Endothelial cell of umbilical vein (primary cell): Measurements from ENCODE around the gene IER5. TPM values are rescaled to one million over a fixed set of nuclear protein-coding genes. Genes with fewer than 3 reads are reported as not detected.

ENCODE experiments used
- BruUV-seq: library from RNA; stranded (reverse); fragments of 400-500 nt; replicated peaks from 2 replicates; lab custom pipeline; 2021; lab: Mats Ljungman, UMichigan
- CTCF ChIA-PET: fragments of 300-600, 350-600 bp; sonication (Branson Sonifier 250); formaldehyde crosslinking; loops from one replicate; lab custom pipeline; 2021; ENCODE audit warnings: antibody characterized with exemption, inconsistent platforms; lab: Charles Lee
- POLR2A ChIA-PET: fragments of 300-600, 350-600 bp; sonication (Branson Sonifier 250); formaldehyde crosslinking; loops from one replicate; lab custom pipeline; 2021; ENCODE audit warnings: antibody characterized with exemption, inconsistent platforms; lab: Charles Lee
- DNase-seq: peaks from one replicate; pipeline ENCODE4 v3.0.0-alpha.2; 2011; ENCODE audit warnings: low read depth, low spot score
- FAIRE-seq: peaks from 2 replicates; lab custom pipeline; 2011; peaks lifted over from hg19 to GRCh38; lab: Jason Lieb, UNC
- H2AFZ ChIP-seq: 2 replicates; pipeline ENCODE4 v1.6.0; 2012; ENCODE audit warnings: low read depth, low read length, control low read depth, inconsistent platforms
- H3K27ac ChIP-seq: 2 replicates; pipeline ENCODE4 v1.5.1; 2011; ENCODE audit warnings: low read depth, mild to moderate bottlenecking, control low read depth, low read length, moderate library complexity; ENCODE audit not compliant: insufficient read depth
- H3K27me3 ChIP-seq, 2 experiments: 2 replicates each; pipeline versions ENCODE4 v1.6.0 to v1.6.1; 2011; ENCODE audit warnings: low read length in 2 of 2, mixed read lengths in 1 of 2; ENCODE audit not compliant: control insufficient read depth in 2 of 2, insufficient read depth in 2 of 2
- H3K36me3 ChIP-seq, 2 experiments: 2 replicates in 1 of 2; 3 replicates in 1 of 2; pipeline ENCODE4 v1.5.1; 2011; ENCODE audit warnings: low read length in 2 of 2, mild to moderate bottlenecking in 1 of 2, moderate library complexity in 1 of 2; ENCODE audit not compliant: control insufficient read depth in 2 of 2, insufficient read depth in 2 of 2; ENCODE audit errors: extremely low read depth in 1 of 2
- H3K4me1 ChIP-seq: 3 replicates; pipeline ENCODE4 v1.5.1; 2011; ENCODE audit warnings: mild to moderate bottlenecking, low read length; ENCODE audit not compliant: control insufficient read depth, insufficient read depth; ENCODE audit errors: extremely low read depth
- H3K4me2 ChIP-seq: 2 replicates; pipeline ENCODE4 v1.6.1; 2011; ENCODE audit warnings: low read length, control low read depth, mixed read lengths; ENCODE audit not compliant: insufficient read depth
- H3K4me3 ChIP-seq, 3 experiments: fragments of 200-600 bp in 1 of 3; sonication (generic), shearing (Covaris generic) in 1 of 3; replicated peaks in 1 of 3; 2 replicates each; pipeline ENCODE4 v1.5.1; 2011 to 2016; ENCODE audit warnings: control low read depth in 3 of 3, low read length in 3 of 3, mild to moderate bottlenecking in 2 of 3, inconsistent platforms in 1 of 3, low read depth in 1 of 3, moderate library complexity in 1 of 3; ENCODE audit not compliant: insufficient read depth in 1 of 3
- H3K79me2 ChIP-seq: 2 replicates; pipeline ENCODE4 v1.6.0; 2012; ENCODE audit warnings: low read length, inconsistent platforms; ENCODE audit not compliant: control insufficient read depth, insufficient read depth
- H3K9ac ChIP-seq: replicated peaks from 2 replicates; pipeline ENCODE3; 2011; ENCODE audit warnings: low read length, control low read depth; ENCODE audit not compliant: insufficient read depth; ENCODE audit errors: extremely low read depth
- H3K9me1 ChIP-seq: replicated peaks from 3 replicates; pipeline ENCODE4 v1.6.0; 2011; ENCODE audit warnings: mild to moderate bottlenecking, low read length; ENCODE audit not compliant: control insufficient read depth, insufficient read depth; ENCODE audit errors: extremely low read depth
- H3K9me3 ChIP-seq: replicated peaks from 2 replicates; pipeline ENCODE4 v1.5.1; 2012; ENCODE audit warnings: low read length, inconsistent platforms; ENCODE audit not compliant: control insufficient read depth, insufficient read depth
- H4K20me1 ChIP-seq: replicated peaks from 2 replicates; pipeline ENCODE3; 2011; ENCODE audit warnings: mild to moderate bottlenecking, low read length; ENCODE audit not compliant: control insufficient read depth, insufficient read depth; ENCODE audit errors: extremely low read depth
- EZH2 ChIP-seq: IDR thresholded peaks from 2 replicates; pipeline ENCODE4 v1.6.1; 2012; ENCODE audit warnings: borderline replicate concordance, low read depth, mild to moderate bottlenecking, moderate library complexity, low read length, inconsistent platforms; ENCODE audit not compliant: severe bottlenecking
- FOS ChIP-seq: IDR thresholded peaks from 2 replicates; pipeline ENCODE4 v1.6.1; 2011; ENCODE audit warnings: mild to moderate bottlenecking, low read length, moderate library complexity, borderline replicate concordance; ENCODE audit not compliant: insufficient read depth
- GATA2 ChIP-seq: IDR thresholded peaks from 2 replicates; pipeline ENCODE4 v1.7.0; 2011; ENCODE audit warnings: low read depth, mild to moderate bottlenecking, moderate library complexity, mixed read lengths, low read length; ENCODE audit not compliant: insufficient read length, insufficient read depth
- JUN ChIP-seq: IDR thresholded peaks from 2 replicates; pipeline ENCODE4 v1.6.1; 2011; ENCODE audit warnings: borderline replicate concordance, low read depth; ENCODE audit not compliant: insufficient read length, insufficient read depth
- POLR2A ChIP-seq: IDR thresholded peaks from 2 replicates; pipeline ENCODE4 v1.6.1; 2012; ENCODE audit warnings: low read depth, mild to moderate bottlenecking, control low read depth, low read length
- dilution Hi-C: fragments of 300-500 bp; cut with MboI; formaldehyde crosslinking; loops from one replicate; pipeline ENCODE4 v1.15.0; 2019; ENCODE audit warnings: low sequenced_read_pairs; ENCODE audit not compliant: extremely low pct_ligation_motif_present
- intact Hi-C: fragments of 100-400 bp; cut with micrococcal nuclease; formaldehyde crosslinking; loops from one replicate; pipeline ENCODE4 v1.10.0; 2022
- polyA plus RNA-seq, 4 experiments: library from polyadenylated mRNA; depleted of rRNA in 3 of 4; stranded (reverse) in 3 of 4; unstranded in 1 of 4; fragments of >200 nt; gene quantifications; 2 replicates each; pipeline versions ENCODE4 v1.2.1 to v1.2.3, GENCODE V29; 2011 to 2012; ENCODE audit warnings: missing spikeins in 1 of 4
- total RNA-seq: library from RNA; stranded (reverse); gene quantifications from 2 replicates; pipeline ENCODE4 v1.2.3, GENCODE V29; 2021
- TF ChIP-seq, protein P1 (sequence below): IDR thresholded peaks from 2 replicates; pipeline ENCODE4 v1.6.1; 2011; ENCODE audit not compliant: insufficient read depth, insufficient read length
- TF ChIP-seq, protein P2 (sequence below), 2 donors: IDR thresholded peaks; 1 replicate in 1 of 2; 2 replicates in 1 of 2; pipeline ENCODE4 v1.5.1; 2011; ENCODE audit warnings: low read length in 2 of 2, mild to moderate bottlenecking in 2 of 2, moderate library complexity in 2 of 2, control low read depth in 1 of 2, inconsistent platforms in 1 of 2, low read depth in 1 of 2; ENCODE audit not compliant: insufficient read depth in 1 of 2; ENCODE audit errors: extremely low read depth in 1 of 2

IER5 gene
- total and polyA plus RNA-seq, 2 donors (not counting 3 experiments of a cell fraction or from before 2014, with no cell fraction given) = 6.6 to 14.4 TPM

DNA sequence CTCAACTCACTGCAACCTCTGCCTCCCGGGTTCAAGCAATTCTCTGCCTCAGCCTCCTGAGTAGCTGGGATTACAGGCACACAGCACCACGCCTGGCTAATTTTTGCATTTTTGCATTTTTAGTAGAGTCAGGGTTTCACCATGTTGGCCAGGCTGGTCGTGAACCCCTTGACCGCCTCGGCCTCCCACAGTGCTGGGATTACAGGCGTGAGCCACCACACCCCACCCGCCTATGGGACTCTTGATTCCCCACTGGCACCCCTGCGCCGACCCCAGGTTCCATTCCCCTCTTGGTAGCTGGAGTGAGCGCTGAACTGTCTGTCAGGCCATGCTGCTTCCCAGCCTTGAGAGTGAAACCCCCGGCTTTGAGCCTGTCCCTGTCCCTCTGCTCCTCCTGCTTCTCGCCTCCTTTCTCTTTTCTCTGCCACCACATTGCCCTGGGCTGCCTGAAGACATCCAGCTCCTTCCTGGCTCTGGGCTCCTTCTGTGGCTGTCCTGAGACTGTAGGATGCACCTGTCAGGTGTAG is 48.8 kb downstream of the IER5 start:
- no peaks in the 10 kb centered on the region for H3K36me3 ChIP-seq
- H3K9ac ChIP-seq = no peak overlapping the region
- no peaks in the 10 kb centered on the region for H4K20me1 ChIP-seq
- ChIA-PET POLR2A (no interaction called here), CTCF (interaction anchor here (2.5 to 9.4 kb wide), 2 partner anchors 49 to 255 kb away, joined by 18 to 319 read pairs; partner anchors contain the start of gene IER5)
- FAIRE-seq (no peak), DNase-seq (no peak)
- no peaks in the 10 kb centered on the region for H3K27me3 ChIP-seq
- no peaks in the 10 kb centered on the region for H3K9me3 ChIP-seq
- TF ChIP-seq GATA2 (no peak), EZH2 (no peak), JUN (no peak), POLR2A (no peak), FOS (no peak)
- TF ChIP-seq, protein P1, sequence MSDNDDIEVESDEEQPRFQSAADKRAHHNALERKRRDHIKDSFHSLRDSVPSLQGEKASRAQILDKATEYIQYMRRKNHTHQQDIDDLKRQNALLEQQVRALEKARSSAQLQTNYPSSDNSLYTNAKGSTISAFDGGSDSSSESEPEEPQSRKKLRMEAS = no peak
- TF ChIP-seq, protein P2, sequence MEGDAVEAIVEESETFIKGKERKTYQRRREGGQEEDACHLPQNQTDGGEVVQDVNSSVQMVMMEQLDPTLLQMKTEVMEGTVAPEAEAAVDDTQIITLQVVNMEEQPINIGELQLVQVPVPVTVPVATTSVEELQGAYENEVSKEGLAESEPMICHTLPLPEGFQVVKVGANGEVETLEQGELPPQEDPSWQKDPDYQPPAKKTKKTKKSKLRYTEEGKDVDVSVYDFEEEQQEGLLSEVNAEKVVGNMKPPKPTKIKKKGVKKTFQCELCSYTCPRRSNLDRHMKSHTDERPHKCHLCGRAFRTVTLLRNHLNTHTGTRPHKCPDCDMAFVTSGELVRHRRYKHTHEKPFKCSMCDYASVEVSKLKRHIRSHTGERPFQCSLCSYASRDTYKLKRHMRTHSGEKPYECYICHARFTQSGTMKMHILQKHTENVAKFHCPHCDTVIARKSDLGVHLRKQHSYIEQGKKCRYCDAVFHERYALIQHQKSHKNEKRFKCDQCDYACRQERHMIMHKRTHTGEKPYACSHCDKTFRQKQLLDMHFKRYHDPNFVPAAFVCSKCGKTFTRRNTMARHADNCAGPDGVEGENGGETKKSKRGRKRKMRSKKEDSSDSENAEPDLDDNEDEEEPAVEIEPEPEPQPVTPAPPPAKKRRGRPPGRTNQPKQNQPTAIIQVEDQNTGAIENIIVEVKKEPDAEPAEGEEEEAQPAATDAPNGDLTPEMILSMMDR (IDR thresholded peaks at IDR 0.05; ENCODE audit: extremely low read depth in 1 of 2, insufficient read depth in 1 of 2, low read depth in 1 of 2, low read length in 2 of 2) = no peak
- dilution Hi-C loops = no loop called here
- no peaks in the 10 kb centered on the region for H3K9me1 ChIP-seq
- no TSS peak for BruUV-seq
- no peak overlapping the region for H3K4me3 ChIP-seq
- H3K4me1 ChIP-seq = peaks cover 40% of the 10 kb centered on the region
- no peak overlapping the region for H2AFZ ChIP-seq
- H3K79me2 ChIP-seq = no peaks in the 10 kb centered on the region
- H3K4me2 ChIP-seq = no peak overlapping the region
- intact Hi-C loops = no loop called here
- H3K27ac ChIP-seq = no peak overlapping the region
